Measurements from ENCODE around the gene MRPS18A. TPM values are rescaled to one million over a fixed set of nuclear protein-coding genes. Genes with fewer than 3 reads are reported as not detected.

Gene MRPS18A
- total and polyA plus RNA-seq, 2 of the 13 experiments (the other 11 are each of a cell fraction or from before 2014, with no cell fraction given): 87.8 to 89.1 TPM

DNA sequence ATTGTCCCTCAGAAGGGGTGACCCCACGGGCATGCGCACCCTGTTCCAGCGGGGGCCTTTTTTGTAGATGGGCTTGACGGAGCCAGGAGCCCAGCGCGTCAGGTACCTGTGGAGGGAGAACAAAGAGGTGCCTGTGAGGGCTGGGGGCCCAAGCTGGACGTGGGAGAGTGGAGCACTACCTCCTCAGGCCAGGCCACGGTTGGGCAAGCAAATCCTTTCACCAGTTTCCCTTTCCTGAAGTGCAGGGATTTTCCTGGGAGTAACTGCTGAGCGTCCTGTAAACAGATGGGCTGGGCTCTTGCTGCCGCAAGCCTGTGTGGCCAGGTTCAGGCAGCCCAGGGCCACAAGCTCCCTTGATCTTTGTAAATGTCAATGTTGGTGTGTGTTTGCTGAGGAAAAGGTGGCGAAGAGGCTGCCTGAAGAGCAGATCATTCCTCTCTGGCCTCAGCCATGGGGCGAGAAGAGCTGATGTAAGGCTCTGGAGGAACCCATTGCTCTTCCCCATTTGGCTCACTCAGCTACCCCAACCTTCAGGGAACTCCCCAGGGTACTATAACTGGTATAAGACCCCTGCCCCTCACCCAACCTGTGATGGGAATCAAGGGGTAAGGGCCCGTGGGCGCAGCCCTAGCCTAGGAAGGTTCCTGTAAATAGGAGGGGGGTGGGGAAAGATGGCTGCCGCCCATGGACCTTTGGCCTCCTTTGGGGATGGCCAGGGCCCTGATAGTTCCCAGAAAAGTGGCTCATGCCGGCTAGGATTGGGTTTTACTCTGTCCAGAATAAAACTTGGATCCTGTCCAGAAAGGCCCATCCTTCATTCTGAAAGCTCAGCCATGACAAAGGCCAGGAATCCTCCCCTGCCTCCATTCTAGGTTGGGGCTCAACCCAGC is 15.5 kb downstream of the MRPS18A start (continued):
- TF ChIP-seq ATF2 (CRISPR knock-in tag; IDR thresholded peaks at IDR 0.05): no peak
- no peak; the same call in 1 of the 2 replicates for TF ChIP-seq ZNF296 (CRISPR knock-in tag; conservative IDR thresholded peaks at IDR 0.05)
- no peak for TF ChIP-seq SP4 (CRISPR knock-in tag; IDR thresholded peaks at IDR 0.05)
- TF ChIP-seq DDIT3 (CRISPR knock-in tag; IDR thresholded peaks at IDR 0.05): no peak
- 0 out of 2 replicates have a peak, but pooled peaks have one; percentile 54 for TF ChIP-seq ATF7-NPFF (CRISPR knock-in tag; IDR thresholded peaks at IDR 0.05; ENCODE audit: low read depth)
- no peak for TF ChIP-seq IKZF4 (CRISPR knock-in tag; IDR thresholded peaks at IDR 0.05; ENCODE audit: borderline replicate concordance, low read depth, not compliant biosample characterization)
- TF ChIP-seq, protein P1, sequence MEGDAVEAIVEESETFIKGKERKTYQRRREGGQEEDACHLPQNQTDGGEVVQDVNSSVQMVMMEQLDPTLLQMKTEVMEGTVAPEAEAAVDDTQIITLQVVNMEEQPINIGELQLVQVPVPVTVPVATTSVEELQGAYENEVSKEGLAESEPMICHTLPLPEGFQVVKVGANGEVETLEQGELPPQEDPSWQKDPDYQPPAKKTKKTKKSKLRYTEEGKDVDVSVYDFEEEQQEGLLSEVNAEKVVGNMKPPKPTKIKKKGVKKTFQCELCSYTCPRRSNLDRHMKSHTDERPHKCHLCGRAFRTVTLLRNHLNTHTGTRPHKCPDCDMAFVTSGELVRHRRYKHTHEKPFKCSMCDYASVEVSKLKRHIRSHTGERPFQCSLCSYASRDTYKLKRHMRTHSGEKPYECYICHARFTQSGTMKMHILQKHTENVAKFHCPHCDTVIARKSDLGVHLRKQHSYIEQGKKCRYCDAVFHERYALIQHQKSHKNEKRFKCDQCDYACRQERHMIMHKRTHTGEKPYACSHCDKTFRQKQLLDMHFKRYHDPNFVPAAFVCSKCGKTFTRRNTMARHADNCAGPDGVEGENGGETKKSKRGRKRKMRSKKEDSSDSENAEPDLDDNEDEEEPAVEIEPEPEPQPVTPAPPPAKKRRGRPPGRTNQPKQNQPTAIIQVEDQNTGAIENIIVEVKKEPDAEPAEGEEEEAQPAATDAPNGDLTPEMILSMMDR (CRISPR knock-in tag; IDR thresholded peaks at IDR 0.05): peak; percentile 35
- TF ChIP-seq CSRNP1 (CRISPR knock-in tag; IDR thresholded peaks at IDR 0.05): no peak; the same call in none of the 2 replicates
- peak; percentile 47; the same call in 1 of the 2 replicates for TF ChIP-seq KDM3A (CRISPR knock-in tag; IDR thresholded peaks at IDR 0.05; ENCODE audit: low read depth)
- TF ChIP-seq, protein P2, sequence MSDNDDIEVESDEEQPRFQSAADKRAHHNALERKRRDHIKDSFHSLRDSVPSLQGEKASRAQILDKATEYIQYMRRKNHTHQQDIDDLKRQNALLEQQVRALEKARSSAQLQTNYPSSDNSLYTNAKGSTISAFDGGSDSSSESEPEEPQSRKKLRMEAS (IDR thresholded peaks at IDR 0.05): peak; percentile 55; the same call in 1 of the 2 replicates
- no peak for TF ChIP-seq ZC3H13 (CRISPR knock-in tag; IDR thresholded peaks at IDR 0.05)
- TF ChIP-seq KLF11 (CRISPR knock-in tag; IDR thresholded peaks at IDR 0.05): 0 out of 2 replicates have a peak, but pooled peaks have one; percentile 32
- TF ChIP-seq POLR2AphosphoS5 (IDR thresholded peaks at IDR 0.05; ENCODE audit: low read depth, low read length): peak; percentile 47
- TF ChIP-seq MIXL1 (CRISPR knock-in tag; IDR thresholded peaks at IDR 0.05): peak; percentile 91; the same call in 1 of the 2 replicates
- peak; percentile 55; the same call in 1 of the 2 replicates for TF ChIP-seq KDM2A (CRISPR knock-in tag; IDR thresholded peaks at IDR 0.05; ENCODE audit: borderline replicate concordance, low read depth)
- peak; percentile 98 for TF ChIP-seq GFI1 (CRISPR knock-in tag; IDR thresholded peaks at IDR 0.05; ENCODE audit: borderline replicate concordance)
- TF ChIP-seq MTA1 (CRISPR knock-in tag; IDR thresholded peaks at IDR 0.05; ENCODE audit: borderline replicate concordance): peak; percentile 96
- peak; percentile 81; the same call in 1 of the 2 replicates for TF ChIP-seq GZF1 (CRISPR knock-in tag; IDR thresholded peaks at IDR 0.05)
- 0 out of 2 replicates have a peak, but pooled peaks have one; percentile 29 for TF ChIP-seq ZBTB3 (CRISPR knock-in tag; IDR thresholded peaks at IDR 0.05; ENCODE audit: borderline replicate concordance, low read depth)
- TF ChIP-seq ZNF274 (CRISPR knock-in tag; IDR thresholded peaks at IDR 0.05): peak; percentile 56; the same call in 1 of the 2 replicates
- TF ChIP-seq PITX1 (CRISPR knock-in tag; IDR thresholded peaks at IDR 0.05): peak; percentile 95
- no peak; the same call in 1 of the 2 replicates for TF ChIP-seq ZNF839 (CRISPR knock-in tag; IDR thresholded peaks at IDR 0.05; ENCODE audit: borderline replicate concordance)
- TF ChIP-seq ETV5 (CRISPR knock-in tag; IDR thresholded peaks at IDR 0.05; ENCODE audit: borderline replicate concordance): peak; percentile 80; the same call in 1 of the 2 replicates

Measured in HepG2 (cell line).